ENCODE results near the gene IL1B.
"Not testable (repeated sequence)": the region's sequence is repeated elsewhere in the genome, so short reads cannot be mapped to it uniquely, and the experiment has no call there.

IL1B gene

DNA sequence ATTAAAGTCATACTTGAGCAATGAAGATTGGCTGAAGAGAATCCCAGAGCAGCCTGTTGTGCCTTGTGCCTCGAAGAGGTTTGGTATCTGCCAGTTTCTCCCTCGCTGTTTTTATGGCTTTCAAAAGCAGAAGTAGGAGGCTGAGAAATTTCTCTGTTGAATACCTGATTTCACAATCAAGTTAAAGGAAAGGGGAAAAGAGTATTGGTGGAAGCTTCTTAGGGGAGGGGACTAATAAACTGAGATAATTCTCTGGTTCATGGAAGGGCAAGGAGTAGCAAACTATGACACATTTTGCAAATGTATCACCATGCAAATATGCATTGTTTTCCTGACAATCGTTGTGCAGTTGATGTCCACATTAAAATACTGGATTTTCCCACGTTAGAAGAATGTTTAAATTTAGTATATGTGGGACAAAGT, at the start of gene IL1B:
Gene IL1B, minus strand, starts transcription at position 85 of the 423 bp plus-strand sequence. CDS start 550 bp downstream, outside the sequence.
- DNase-seq, result no peak

DNA sequence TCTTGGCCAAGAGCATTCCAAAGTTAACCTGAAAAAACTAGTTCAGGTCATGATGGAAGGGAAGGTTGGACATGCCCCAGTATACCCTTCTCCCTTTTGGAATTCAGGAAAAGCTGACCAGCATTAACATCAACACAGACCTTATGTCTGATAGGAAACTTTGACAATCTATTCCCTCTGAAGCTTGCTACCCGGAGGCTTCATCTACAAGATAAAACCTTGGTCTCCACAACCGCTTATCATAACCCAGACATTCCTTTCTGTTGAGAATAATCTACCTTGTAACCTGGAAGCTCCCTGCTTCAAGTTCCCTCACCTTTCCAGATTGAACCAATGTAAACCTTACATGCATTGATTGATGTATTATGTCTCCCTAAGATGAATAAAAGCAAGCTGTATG, 49.7 kb upstream of the IL1B start:
- no peak for DNase-seq

DNA sequence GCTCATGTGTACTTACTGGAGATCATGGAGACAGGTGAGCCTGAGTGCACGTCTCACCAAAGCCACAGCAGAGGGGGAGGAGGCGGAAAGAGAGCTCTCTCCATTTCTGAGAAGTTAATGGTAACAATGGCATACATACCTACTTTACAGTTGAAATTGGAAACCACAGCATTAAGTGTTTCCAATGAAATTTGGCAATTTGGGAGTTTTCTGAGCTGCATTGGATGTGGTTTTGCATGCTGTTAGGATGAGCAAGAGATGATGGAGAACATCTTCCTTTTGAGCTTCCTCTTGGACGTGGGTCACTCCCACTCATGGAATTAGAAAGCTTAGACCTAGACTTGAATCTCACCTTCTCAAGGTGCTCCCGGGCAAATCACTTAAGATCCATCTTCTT, 48.9 kb upstream of the IL1B start:
- DNase-seq, result no peak

DNA sequence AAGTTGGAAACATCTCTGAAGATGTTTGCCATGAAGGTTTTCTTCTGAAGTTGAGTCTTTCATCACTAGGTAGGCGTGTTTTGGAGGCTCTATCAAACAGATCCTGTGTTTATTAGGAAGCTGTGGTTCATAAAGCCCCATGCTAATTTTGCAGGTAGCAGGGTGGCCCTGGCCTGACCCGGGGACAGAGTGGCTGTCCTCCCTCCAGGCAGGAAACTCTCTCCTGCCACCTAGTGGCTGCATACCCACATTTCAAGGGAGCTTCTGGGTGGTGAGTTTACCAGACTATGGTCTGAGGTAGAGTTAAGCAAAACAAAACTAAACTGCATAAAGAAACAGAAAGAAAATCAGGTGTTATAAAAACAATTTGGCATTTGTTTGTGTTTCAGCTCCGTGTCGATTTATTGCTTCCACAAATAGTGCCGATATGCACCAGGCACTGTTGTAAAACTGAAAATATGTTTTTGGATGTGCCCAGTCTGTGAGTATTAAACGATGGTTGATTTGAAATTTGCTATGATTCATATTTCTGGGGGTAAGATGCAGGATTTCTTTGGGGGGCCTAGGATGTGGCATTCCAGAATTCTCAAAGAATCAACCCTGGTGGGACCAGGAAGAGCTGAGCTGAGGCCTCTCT, 48.4 kb upstream of the IL1B start:
- peak; percentile 61 for DNase-seq

- DNase-seq, result no peak
Measured at GRCh38 chr2:112883669-112884068, 47.1 kb upstream of the IL1B start.

- DNase-seq, result no peak
Measured at GRCh38 chr2:112881217-112881985, 44.8 kb upstream of the IL1B start.

DNA sequence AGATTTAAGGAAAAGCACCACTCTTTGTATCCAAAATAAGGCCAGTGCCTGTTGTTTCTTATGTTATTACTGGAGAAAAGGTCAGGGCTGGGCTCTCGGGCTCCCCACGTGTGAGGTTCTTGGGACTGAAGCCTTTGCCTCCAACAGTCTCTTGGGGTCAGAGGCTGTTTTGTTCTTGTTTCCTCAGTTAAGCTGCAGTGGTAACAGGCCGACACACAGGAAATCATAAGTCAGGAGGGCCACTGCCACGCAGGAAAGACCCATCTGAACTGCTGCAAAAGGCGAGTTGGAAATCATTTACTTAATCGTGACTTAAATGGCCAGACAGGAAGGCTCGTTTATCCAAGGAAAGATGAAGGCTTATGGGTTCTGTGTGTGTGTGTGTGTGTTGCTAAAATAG, 44.1 kb upstream of the IL1B start:
- DNase-seq, result no peak

DNA sequence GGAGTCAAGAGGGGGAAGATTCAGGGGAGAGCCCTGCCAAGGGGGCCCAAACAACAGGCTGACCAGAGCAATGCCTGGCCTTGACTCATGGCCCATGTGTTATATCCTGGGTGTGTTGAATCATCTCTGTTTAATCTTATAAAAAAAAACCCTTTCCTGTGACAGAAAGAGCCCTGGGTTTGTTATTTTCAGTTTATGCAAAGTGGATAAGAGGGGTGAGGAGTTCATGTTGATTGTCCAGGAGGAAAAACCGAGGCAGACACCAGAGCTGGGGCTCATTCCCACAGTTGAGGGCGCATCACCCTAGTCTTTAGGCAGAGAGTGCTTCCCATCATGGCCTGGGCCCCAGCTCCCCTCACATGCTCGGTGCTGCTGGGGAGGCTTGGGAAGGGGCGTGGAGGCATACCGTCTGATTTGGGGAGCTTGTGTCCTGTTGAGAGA, 43.5 kb upstream of the IL1B start:
- DNase-seq, result no peak

DNA sequence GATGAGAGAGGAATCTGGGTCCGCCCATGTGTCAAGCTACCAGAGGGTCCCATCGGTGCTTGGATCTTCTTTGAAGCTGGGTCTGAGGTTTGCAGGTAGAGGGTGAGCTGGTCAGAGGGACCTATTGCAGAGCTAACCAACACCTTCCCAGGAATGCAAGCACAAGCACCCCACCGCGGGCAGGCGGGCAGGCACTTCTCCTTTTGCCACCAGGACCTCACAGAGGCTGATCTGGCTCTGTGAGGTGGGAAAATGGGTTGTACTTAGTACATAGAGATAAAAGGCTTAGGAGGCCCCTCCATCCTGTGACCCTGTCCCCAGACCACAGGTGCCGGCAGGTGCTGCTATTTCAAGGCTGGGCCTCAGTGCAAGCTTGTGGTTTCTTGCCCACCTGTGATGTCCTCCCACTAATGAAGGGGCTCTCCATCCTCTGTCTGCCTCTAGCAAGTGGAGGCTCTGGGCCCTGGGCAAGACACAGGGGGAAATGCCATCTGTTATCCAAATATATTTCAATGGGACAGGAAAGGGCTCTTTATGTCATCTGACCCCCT, 43.0 kb upstream of the IL1B start:
- no peak for DNase-seq

GRCh38 chr2:112877423-112877822, 40.8 kb upstream of the IL1B start:
- no peak for DNase-seq

DNA sequence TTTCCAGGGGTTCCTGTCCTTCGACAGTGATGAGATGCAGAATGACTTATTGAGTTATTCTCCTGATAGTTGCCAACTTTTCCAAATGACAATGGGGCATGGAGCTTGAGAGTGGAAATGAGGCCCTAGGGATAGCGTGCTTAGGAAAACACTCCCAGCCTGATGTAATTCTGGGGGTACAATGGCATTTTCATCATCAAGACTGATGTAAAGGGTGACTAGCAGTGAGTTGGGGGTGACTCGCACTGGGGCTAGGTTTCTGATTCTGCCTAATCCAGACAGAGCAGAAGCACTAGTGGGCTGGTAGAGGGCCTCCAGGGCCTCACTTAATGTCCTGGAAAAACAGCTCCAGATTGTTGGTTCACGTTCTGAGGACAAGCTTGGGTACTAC, 40.4 kb upstream of the IL1B start:
- no peak for DNase-seq

GRCh38 chr2:112876257-112876970, 39.8 kb upstream of the IL1B start:
- no peak for DNase-seq

DNA sequence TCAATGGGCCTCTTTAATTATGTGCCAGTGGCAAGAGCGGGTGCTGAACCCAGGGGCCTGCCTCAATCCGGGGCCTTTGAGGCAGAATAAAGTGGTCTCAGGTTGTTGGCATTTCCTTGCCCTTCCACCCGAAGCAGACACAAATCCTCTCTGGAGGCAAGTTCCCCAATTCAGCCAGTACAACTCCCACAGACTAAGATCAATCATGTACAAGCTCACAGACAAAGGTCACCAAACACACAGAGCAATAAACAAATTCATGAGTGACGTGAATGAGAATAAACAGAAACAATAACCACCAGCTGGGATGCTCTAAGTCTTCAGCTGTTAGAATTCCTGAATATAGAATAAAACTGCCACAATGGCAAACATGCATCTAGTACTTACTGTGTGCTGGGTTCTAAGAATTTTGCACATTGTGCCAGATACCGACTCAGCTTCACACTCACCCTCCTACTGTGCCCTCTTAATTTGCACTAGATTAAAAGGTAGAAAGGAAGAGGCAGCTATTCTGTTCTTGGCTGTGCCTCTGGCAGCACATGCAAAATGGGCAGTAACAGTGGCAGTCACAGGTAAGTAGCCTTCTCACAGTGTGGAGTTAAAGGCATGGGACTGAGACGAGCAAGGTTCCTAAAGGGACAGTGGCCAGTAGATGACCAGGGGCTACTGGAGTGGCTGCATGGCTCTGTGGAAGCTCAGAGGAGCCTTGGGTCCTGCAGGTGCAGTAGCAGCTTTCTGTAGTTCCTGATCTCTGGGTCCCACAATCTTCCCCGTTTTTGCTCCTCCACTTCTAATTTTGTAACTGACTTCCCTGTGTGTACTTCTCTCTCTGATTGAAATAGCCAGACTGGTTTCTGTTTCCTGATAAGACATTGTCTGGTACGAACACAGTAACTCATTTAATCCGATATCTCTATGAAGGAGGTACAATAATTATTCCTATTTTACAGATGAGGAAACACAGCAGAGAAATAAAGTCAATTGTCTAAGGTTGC, 34.6 kb upstream of the IL1B start:
- no peak for DNase-seq

GRCh38 chr2:112869258-112869842, 32.8 kb upstream of the IL1B start:
- DNase-seq, result peak; percentile 9

DNA sequence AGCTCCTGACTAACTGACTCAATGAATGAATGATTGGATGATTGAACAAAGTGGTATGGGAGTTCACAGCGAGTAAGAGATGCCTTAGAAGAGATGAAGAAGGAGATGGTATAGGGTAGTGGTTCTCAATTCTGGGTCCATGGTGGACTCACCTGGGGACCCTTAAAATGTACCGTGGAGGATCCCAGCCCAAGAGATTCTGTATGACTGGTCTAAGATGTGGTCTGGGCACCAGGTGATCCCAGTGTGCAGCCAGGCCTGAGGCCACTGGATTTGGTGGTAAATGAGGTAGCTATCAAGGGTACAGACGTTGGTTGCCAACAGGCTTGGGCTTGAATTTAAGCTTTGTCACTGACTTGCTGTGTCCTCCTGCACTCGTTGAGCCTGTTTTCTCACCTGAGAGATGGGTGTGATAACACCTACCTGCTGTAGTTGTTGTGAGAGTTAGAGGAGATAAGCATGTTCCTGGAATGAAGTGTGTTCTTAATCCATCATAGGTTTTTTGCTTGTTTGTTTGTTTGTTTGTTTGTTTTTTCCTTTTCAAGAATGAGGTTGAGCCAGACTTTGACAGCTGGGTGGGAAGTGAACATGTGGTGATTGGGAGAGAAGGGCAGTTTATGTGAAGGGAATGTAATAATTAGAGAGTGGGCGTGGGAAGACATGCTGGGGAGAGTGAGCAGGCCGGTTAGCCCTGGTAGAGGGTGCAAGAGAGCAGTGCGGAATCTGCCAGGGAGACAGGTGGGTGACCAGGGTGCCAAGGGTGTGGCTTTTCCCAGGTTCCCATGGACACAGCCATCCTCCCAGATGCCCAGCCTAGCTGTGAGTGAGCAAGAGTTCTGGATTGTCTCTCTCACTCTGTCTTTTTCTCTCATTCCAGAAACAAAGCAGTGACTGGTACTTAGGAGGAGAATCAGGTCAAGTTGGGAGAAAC, 31.4 kb upstream of the IL1B start:
- no peak for DNase-seq

GRCh38 chr2:112866128-112866835, 29.7 kb upstream of the IL1B start:
- no peak for DNase-seq

DNA sequence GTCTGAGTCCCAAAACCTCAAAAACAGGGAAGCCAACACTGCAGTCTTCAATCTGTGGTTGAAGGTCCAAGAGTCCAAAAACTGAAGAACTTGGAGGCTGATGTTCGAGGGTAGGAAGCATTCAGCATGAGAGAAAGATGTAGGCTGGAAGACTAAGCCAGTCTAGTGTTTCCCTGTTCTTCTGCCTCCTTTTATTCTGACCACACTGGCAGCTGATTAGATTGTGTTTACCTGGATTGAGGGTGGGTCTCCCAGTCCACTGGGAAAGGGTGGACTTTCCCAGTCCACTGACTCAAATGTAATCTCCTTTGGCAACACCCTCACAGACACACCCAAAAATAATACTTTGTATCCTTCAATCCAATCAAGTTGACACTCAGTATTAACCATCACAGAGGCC, 27.5 kb upstream of the IL1B start:
- DNase-seq, result no peak

DNA sequence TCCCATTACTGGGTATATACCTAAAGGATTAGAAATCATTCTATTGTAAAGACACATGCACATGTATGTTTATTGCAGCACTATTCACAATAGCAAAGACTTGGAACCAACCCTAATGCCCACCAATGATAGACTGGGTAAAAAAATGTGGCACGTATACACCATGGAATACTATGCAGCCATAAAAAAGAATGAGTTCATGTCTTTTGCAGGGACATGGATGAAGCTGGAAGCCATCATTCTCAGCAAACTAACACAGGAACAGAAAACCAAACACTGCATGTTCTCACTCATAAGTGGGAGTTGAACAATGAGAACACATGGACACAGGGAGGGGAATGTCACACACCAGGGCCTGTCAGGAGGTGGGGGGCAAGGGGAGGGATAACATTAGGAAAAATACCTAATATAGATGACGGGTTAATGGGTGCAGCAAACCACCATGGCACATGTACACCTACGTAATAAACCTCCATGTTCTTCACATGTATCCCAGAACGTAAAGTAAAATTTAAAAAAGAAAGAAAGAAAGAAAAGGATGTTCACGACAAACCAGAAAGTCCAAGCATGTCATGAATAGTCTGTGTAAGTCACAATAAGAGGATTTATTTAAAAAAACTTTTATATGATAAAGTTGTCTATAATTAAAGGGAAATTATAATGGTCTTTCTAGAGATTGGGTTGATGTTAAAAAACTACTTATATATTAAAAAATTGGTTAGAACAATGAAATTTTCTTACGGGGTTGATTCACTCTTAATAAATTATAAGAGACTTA, 23.0 kb upstream of the IL1B start:
- not testable (repeated sequence) for DNase-seq

DNA sequence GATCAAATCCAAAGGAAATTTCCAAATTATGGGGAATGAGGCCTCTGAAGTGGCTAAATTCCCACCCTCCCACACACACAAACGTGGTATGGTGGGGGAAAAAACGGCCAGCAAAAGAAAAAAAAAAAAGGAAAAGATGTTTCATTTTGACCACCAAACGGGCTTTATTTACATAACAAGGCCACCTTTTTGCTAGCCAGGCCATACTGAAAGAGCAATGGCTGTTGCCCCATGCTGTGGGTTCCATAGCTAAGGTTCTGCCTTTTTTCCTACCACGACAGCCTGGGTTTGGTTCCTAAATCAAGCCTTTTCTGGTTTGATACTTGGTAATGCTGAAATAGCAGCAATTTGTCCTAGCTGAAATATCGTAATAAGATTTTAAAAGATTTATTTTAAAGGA, 14.0 kb upstream of the IL1B start:
- no peak for DNase-seq
